DMS153 treated with DMSO at 0.1 percent for 48 hours (cell line): ENCODE data around the gene SRSF4.
"Not testable (repeated sequence)": the region's sequence is repeated elsewhere in the genome, so short reads cannot be mapped to it uniquely, and the experiment has no call there.

Source experiments
- DNase-seq: peaks from one replicate; lab custom pipeline; 2025; ENCODE audit not compliant: unreplicated experiment; lab: John Stamatoyannopoulos, UW

Gene SRSF4

GRCh38 chr1:29181413-29182225 lies at the start of gene SRSF4:
TSS of gene SRSF4 (minus strand) at chr1:29181900. CDS start at chr1:29181752, 148 bp downstream.
- peak; percentile 100 for DNase-seq

DNA sequence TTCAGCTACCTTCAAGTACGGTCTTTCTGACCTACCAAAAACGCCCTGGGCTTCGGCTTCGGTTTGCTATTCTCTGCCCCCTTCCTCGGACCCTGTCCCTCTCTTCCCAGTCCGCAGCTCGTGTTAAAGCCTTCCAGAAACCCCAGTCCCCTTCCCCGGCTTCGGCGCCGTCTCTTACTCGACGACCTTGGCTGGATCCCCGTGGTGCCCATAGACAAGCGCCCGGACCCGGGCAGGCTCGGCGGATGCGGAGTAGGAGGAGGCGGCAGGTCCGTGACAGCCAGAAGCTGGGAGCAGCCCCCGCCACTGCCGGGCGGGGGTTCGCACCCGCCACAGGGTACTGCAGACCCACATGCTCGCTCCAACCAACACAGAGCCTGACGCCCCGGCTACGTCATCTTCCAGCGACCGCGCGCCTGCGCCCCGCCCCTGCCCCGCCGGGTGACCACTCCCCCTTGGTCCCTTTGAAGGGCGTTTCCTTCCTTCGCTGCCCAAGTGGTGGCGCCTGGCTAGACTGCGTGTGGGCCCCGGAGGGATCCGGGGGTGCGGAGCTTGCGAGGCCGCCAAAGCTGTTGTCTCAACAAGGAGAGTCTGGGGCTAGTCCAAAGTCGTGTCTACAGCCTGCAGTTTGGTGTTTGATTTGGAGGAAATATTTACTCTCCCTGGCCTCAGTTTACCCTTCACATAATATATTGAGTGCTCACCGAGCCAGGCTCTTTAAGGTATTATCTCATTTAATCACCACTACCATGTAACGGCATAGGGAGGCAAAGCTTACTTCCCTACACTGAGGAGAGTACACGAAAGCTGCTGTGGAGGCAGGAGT lies 49.1 kb upstream of the SRSF4 start, which contains the start of gene MECR:
Gene MECR, minus strand, starts transcription at position 382 of the 826 bp plus-strand sequence. Its CDS starts 28 bp downstream, at position 354.
- DNase-seq = peak; percentile 99

GRCh38 chr1:29230204-29230552 lies 48.5 kb upstream of the SRSF4 start:
- DNase-seq = no peak

DNA sequence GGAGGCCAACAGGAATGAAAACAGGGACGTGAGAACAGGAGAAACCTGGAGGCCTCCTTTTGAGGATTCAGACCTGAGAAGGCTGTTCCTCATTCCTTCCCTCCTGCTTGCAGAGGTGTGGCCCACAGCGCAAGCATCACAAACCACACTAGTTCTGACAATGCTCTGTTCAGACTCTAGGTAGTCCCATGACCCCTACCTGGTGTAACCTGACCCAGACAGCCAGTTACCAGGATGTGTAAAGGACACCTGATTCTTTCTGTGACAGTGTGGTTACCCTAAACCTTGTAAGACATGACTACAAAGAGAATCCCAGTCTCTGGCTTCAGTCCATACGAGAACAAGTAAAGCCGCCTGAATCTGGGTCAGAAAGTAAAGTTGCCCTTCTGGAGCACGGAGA lies 45.8 kb upstream of the SRSF4 start:
- DNase-seq = no peak

- no peak for DNase-seq
Measured at GRCh38 chr1:29225361-29225760, 43.7 kb upstream of the SRSF4 start.

DNA sequence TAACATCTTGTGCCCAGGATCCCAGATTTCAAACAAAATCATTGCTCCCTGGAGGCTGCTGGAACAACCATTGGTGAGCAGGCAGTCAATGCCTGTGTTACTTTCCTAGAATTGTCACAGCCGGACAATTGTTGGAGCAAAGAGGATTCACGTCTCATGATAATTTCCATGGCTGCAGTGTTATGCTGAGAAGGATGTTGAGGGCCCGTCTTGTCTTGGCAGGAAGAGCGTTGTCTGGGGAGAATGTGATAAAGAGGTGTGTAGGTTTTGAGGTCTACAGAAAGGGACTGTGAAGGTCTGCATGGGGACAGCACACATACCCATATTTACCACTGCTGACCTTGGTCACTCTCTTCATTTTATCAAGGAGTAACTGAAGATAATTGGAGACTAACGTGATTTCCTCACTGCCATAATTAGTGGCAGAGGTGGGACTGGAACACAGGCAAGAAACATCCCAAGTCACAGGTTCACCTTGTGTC lies 42.7 kb upstream of the SRSF4 start:
- no peak for DNase-seq

DNA sequence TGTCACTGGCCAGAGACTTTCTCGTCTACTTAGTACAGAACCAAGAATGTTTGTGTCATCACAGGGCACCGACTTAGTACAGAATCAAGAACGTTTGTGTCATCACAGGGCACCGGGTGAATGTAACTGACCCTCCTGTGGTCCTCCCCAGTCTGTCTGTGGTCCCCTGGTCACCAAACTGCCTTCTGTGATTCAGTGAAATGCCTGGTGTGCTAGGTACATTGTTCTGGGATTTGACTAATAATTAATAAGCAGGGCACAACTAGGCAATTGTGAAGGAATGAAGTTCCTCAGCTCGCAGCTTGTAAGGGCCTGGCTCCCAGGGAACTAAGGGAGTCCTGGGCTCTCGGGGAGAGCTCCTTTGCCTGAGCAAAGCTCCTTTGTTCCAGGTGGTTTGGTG lies 41.8 kb upstream of the SRSF4 start:
- no peak for DNase-seq

- no peak for DNase-seq
Measured at GRCh38 chr1:29222686-29223085, 41.0 kb upstream of the SRSF4 start.

DNA sequence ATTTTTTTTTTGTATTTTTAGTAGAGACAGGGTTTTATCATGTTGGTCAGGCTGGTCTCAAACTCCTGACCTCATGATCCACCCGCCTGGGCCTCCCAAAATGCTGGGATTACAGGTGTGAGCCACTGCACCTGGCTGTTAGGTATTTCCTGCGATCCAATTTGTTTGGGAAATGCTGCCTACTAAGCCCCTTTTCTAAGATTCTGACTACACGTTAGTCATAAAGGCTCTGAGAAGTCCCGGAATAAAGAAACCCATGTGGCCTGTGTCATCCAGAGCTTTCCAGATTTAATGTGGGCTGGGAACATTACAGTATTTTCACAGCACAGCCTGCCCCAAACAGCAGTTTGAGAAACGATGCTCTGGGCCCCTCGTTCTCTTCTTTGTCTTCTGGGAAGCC lies 40.6 kb upstream of the SRSF4 start:
- DNase-seq = not testable (repeated sequence)

DNA sequence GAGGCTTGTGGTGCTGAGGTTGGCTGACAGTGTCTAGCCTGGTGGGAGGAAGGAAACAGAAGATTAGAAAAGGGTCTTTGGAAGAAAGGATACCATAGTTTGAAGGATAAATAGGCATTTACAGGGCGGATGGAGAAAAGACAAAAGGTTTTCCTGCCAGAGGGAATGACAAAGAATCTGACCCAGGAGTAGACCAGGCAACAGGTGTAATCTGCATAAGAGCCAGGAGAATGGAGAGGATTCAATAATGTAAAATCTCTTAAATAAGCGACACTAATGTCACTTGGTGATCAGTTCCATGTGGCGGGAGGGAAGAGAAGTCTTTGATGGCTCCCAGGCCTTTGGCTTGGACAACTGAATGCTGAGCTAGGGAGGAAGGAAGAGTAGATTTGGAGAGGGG lies 39.6 kb upstream of the SRSF4 start:
- DNase-seq = no peak

DNA sequence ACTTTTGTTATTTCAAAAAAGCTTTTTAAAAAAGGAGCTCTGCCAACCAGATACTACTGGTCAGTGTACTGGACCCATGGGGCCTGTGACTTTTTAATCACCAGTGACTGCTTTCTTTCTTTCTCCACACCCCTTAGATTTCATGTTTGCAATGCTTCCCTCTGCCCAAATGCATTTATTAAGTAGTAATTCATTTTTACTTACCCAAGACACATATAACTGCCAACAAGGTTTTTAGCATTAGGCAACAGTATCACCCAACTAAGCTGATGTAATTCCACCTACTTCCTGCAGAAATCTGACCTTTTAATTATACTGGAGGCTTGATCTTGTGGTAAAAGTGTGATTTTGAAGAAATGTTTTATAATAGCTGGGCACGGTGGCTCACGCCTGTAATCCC lies 36.5 kb upstream of the SRSF4 start:
- DNase-seq = no peak

- no peak for DNase-seq
Measured at GRCh38 chr1:29217633-29218032, 35.9 kb upstream of the SRSF4 start.

- DNase-seq = no peak
Measured at GRCh38 chr1:29213055-29213454, 31.4 kb upstream of the SRSF4 start.

- no peak for DNase-seq
Measured at GRCh38 chr1:29211086-29212030, 29.7 kb upstream of the SRSF4 start.

DNA sequence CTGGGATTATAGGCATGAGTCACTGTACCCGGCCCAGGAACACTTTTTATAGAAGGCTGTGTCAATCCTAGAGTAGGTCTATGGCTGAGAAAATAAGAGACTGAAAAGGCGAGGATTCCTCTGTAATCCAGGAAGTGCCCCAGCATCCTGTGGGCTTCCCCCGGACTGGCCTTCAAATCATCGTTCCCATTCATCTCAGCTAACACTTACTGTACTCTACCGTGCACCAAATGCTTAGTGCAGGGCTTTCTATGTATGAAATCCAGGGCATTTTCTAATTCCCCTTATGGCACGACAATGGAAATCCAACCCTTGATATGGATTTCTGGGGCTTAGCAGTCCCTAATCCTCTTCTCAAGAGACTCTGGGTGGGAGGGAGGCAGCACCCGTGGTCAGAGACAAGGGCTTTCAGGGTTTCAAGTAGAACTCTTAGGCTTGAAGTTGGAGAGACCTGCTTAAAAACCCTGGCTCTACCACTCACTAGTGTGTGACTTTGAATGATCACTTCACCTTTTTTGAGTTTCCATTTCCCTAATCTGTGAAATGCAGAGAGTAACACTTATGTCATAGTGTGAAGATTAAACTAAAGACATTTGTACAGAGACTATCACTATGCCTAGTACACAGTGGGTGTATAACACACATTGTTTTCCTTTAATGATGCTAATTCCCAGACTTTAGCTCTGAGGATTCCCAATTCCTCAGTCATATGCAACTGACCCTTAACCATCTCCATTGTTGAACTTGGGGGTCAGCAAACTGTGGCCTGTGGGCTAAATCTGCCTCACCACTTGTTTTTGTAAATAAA lies 28.8 kb upstream of the SRSF4 start:
- no peak for DNase-seq

DNA sequence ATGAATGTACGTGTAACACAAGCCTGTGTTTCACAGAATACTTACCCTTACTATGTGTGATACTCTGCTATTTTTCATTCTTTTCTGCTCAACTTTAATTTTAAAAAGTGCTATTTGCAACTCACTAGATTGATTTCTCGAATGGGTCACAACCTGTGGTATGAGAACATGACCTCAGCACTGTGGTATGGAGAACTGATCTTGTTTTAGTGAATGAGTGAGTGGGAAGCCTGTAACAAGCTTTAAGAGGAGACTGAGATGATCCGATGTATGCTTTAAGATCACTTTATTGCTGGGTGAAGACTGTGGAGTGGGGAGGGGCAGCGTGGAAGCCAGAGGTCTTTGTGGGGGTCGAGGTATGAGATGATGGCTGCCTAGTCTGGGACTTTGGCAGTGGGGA lies 27.5 kb upstream of the SRSF4 start:
- no peak for DNase-seq

GRCh38 chr1:29208442-29208841 lies 26.7 kb upstream of the SRSF4 start:
- no peak for DNase-seq

- peak; percentile 97 for DNase-seq
Measured at GRCh38 chr1:29202584-29203340, 21.1 kb upstream of the SRSF4 start.

DNA sequence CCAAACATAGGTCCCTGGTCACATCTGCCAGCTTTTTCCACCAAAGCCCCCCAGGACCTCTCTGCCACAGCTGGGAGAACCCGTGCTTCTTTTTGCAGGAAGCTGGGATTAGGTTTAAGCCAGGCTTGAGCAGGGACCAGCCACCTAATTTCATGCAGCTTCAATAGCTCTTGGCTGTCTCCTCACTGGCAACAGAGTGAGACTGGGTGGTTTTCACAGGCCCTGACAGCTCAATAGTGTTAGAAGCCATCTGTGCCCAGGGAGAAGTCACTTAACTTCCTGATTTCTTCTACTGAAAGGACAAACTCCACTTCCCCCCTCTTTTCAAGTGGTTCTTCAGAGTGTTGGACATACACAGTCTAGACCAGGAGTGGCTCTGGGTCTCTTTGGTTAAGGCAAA lies 20.4 kb upstream of the SRSF4 start:
- no peak for DNase-seq
